NCI-H345 treated with DMSO at 0.1 percent for 48 hours (cell line): Measurements from ENCODE around the gene COQ9.
"Not testable (repeated sequence)": the region's sequence is repeated elsewhere in the genome, so short reads cannot be mapped to it uniquely, and the experiment has no call there.

Source experiments
- DNase-seq: peaks from one replicate; lab custom pipeline; 2025; ENCODE audit not compliant: unreplicated experiment; lab: John Stamatoyannopoulos, UW

Gene COQ9

DNA sequence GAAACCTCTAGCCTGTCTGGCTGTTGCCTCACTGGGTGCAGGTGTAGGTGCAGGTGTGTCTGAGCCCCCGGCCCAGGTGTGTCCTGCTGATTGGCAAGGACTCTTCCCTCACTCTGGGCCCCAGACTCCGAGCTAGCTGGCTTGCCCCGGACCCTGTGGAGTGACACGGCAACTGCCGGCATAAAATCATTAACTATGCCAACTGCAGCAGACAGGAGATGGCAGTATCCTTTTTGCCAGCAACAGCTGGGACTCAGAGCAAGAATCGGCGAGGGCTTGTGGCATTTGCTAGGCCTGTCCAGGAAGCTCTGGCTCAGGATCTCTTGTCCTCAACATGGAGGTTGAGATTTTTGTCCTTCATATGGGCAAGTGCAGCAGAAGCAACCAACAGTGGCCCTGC, 20.9 kb upstream of the COQ9 start:
- no peak for DNase-seq

DNA sequence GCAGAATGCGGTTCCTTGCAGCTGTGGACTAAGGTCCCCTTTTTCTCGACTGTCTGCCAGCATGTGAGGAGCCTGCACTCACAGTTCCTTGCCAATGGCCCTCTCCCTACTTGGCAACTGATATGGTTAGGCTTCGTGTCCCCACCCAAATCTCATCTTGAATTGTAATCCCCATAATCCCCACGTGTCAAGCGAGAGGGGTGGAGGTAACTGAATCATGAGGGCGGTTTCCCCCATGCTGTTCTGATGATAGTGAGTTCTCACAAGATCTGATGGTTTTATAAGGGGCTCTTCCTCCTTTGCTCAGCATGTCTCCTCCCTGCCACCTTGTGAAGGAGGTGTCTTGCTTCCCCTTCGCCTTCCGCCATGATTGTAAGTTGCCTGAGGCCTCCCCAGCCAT, 20.0 kb upstream of the COQ9 start:
- no peak for DNase-seq

DNA sequence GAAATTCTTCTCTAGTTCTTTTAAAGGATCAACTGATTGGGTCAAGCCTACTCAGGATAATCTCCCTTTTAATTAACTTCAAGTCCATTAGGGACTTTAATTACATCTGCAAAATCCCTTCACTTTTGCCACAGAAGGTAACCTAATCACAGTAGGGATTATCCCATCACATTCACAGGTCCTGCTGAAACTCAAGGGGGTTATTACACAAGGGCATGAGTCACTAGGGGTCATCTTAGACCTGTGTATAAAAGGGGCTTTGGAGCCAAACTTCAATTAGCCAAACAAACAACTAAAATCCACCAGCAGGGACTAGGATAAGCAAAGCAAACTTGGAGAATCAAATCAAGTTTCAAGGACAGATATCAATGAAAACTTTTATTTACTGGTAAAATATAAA, 19.5 kb upstream of the COQ9 start:
- no peak for DNase-seq

DNA sequence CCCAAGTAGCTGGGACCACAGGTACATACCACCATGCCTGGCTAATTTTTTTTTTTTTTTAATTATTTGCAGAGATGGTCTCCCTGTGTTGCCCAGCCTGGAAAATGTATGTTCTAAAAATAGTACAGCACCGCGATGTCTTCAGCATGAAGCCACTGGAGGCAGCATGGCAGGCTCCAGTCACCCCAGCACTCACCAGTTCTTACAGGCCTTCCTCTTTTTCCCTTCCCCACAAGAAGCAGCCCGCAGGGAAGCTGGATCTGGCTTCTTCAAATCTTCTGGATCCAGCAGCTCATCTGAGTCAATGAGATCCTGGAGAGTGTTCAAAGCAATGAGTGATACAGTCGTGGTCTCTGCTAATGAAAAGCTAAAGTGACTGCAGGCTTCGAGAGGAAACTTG, 16.3 kb upstream of the COQ9 start:
- DNase-seq = no peak

DNA sequence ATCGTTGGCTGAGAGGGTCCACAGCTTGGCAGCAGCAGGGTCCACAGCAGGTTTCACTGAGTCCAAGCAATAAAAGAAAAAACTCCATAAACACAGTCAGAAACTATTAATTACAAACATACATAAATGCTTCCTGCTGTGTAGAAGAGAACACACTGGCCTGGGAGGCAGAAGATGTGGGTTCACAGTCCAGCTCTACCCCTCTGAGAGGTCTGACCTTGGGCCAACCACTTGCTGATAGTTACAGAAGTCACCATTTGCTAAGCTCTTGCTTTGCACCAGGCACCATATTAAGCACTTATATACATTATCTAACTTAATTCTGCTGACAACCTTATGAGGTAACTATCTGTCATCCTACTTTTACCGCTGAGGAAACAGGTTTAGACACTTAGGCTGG, 14.8 kb upstream of the COQ9 start:
- no peak for DNase-seq

DNA sequence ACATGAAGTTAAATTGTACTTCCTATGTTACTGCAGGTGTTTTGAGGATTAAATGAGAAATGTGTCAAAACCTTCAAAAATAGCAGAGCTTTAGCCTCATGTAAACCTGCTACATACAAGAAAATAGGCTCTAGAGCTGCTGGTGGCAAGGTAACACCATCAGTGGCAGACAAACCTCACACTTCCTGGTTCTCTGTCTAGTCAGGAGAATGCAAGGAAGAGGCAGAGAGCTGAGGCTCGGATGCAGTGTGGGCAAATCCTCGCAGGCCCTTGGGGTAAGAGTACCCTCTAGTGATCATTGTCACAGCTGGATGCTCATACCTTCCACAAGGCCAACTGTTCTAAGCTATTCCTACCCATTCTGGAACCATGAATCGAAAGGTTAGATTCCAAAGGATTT, 14.3 kb upstream of the COQ9 start:
- DNase-seq = no peak

DNA sequence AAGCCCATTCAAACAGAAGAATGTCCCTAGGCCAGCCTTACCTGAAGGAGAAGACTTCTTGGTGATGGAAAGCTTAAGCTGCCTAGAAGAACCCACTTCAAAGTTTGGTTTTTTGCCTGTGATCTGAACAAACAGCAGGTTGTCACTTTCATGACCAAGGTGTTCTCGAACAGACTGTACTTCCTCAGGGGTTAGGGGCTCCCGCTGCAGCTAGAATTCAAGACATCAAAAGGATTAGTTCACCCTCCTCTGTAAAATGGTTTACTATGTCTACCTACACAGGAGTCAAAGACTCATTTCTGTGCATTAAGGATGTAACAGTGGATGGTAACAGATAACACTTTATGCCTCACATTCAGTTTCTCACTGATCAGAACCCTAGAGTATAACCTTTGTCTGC, 13.3 kb upstream of the COQ9 start:
- no peak for DNase-seq

DNA sequence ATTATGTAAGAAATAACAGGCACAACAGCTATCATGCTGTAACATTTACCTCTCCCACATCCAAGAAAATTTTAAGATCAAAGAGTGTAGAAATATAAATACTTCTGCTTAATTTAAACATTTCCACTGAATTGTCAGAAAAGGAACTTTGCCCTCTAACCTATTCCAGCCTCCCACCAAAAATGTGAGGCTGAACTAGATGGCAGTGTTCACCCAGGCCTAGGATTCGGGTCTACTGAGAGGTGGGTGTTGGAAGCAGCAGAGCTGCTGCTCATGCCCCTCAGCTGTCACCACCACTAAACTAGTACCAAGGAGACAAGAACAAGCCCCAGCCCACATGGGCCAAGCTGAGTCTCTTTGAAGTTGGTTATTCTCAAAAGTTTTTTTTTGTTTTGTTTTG, 11.4 kb upstream of the COQ9 start:
- no peak for DNase-seq

DNA sequence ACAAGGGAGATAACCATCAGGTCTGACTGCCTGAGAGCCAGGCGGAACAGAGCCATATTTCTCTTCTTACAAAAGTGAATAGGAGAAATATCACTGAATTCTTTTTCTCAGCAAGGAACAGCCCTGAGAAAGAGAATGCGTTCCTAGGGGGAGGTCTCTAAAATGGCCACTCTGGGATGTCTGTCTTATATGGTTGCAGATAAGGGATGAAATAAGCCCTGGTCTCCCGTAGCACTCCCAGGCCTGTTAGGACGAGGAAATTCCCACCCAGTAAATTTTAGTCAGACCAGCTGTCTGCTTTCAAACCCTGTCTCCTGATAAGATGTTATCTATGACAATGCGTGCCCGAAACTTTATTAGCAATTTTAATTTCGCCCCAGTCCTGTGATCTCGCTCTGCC, 7.3 kb upstream of the COQ9 start:
- DNase-seq = not testable (repeated sequence)

DNA sequence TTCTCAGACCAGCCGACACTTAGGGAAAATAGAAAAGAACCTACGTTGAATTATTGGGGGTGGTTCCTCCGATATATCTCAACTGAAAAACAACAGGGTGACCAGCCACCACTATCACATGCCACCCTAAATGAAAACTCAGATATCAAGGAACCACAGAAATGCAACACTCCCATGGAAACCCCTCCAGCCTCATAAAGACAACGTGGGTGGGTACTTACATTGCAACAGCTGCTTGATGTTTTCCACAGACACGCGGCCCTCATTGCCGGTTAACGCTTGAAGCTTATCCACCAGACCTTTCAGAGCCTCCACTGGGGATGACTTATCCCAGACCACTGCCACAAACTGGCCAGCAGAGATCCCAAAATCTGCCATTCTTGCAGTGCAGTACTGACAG, 6.7 kb upstream of the COQ9 start:
- not testable (repeated sequence) for DNase-seq

DNA sequence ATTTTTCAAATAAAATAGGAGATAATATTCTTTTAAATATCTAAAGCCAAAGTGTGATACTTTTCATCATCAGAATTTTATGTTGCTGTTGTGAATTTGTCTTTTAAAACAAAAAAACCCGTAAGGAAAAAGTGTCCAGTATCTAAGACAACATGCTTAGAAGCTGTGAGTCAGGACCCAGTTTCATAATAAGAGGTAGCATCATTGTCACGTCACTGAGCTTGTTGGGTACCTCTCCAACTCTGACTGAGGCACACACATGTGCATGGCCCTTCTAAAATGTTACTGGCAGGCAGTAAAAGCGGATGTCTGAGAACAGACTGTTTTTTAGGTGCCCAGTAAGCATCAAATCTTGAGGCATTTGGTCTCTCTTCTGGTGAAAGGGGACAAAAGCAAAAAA, 2.6 kb upstream of the COQ9 start:
- no peak for DNase-seq

DNA sequence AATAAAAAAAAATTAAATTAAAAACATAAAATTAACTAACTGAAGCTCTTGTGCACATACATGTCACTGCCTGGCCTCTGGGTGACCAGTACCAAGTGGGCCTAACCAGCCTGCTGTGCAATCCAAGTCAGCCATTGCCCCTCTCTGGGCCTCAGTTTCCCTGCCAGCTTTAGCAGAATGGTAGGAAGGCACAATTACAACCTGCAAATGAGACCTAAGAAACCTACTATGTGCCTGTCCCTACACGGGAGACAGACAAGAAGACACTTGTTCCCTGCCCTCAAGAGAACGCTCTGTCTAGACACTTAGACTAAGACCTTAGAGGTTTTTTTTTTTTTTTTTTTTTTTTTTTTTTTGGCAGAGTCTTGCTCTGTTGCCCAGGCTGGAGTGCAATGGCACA, 1.8 kb upstream of the COQ9 start:
- no peak for DNase-seq

DNA sequence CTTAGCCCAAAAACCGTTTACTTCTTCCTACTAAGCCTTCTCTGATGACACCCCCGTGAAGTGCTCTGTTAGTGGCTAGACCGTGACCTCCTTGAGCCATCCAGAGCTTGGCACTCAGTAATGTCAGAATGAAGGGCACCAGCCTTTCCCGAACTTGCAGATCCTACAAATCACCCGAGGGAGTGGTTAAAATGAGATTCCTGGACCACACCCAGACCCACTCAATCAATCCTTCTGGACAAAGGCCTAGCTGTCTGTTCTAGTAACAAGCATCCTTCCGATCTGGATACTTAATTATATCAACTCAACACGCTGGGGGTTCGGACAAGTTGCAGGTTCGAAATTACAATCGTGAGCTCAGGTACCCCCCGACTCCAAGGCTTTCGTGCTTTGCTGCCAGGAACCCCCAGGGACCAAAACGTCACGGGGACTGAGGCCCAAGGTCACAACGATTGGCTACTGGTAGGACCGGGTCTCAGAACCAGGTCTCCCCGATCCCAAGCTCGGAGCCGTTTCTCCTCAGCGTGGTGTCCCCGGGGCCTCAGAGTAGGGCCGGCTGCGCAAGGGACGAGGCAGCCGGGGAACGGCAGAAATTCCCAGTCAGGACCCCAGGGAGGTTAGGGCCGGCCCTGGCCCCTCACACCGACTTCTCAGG, 621 bp upstream of the COQ9 start:
- no peak for DNase-seq

DNA sequence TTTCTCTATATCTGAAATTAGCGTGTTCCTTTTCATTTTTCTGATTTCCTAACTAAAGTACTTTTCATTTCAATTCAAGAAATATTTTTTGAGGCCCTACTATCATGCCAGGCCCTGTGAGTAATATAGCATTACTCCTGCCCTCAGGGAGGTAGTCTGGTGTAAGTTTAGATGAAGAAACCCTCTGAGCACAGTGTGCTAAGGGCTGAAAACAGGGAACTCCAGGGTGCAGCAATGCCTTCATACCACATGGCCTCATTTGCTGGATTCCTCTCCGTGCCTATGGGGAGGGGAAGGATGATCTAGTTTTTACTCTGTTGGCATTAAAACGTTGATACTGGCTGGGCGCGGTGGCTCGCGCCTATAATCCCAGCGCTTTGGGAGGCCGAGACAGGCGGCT, 4.7 kb downstream of the COQ9 start:
- no peak for DNase-seq

DNA sequence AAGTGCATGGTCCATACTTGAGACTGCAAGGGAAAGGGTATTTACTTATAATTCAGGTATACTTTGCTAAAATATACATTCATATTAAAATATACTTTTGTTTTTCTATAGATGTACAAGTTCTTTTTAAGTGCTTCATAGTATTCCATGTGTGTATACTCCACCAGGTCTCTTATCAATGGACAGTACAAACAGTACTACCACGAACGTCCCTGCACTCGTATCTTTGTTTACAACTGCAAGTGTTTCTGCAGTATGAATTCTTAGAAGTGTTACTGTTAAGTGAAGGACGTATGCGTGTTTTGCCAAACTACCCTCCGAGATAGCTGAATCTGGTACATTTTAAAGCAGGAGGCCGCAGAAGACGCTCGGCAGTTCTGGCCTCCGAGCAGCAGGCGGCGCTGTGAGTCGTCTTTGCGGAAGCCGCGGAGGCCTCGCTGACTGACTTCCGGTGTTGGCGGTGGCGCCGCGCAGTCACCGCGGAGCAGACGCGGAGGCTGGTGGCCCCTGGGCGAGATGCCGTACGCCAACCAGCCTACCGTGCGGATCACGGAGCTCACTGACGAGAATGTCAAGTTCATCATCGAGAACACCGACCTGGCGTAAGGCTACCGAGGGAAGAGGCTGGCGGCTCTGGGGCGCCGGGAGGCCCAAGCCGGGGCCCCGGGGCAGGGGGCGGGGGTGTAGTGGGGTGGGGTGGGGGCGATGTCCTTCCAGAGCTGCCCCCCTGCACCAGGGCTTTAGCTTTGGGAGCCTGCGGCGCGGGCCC, 15.1 kb downstream of the COQ9 start, which contains the start of gene POLR2C:
Gene POLR2C (plus strand): TSS at position 471 of the 769 bp plus-strand sequence. CDS start 46 bp downstream, at position 517.
- peak; percentile 56 for DNase-seq

DNA sequence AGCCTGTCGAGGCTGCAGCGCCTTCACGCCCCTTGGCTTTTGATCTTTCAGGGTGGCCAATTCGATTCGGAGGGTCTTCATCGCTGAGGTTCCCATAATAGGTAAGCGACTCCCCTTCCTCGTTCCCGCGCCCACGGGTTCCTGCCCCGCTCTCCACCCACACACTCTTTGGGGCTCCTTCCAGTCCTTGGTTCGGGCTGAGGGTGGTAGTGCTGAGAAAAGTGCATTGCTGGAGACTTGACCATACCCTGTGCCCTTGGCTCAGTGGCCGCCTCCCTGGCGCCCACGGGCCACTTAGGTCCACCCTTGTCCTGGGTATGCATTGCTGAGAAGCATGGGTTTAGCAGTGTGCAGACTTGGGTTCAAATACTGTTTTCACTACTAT, 15.7 kb downstream of the COQ9 start:
- DNase-seq = no peak

DNA sequence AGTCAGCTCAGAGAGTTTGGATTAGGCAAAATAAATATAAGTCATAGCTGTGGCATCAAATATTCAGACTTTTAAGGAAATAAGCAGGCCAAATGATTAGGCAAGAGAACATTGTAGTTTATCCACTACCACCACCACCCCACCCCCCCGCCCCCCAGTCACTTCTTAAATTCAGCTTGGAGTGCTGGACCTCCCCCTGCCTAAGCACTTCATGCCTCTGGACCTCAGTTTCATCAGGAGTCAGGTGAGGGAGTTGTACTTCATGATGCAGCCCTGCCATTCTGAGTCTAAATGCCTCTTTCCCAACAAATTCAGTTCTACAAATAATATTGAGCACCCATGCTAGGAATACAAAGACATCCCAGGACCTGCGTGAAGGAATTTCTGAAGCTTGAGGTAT, 17.2 kb downstream of the COQ9 start:
- DNase-seq = no peak

DNA sequence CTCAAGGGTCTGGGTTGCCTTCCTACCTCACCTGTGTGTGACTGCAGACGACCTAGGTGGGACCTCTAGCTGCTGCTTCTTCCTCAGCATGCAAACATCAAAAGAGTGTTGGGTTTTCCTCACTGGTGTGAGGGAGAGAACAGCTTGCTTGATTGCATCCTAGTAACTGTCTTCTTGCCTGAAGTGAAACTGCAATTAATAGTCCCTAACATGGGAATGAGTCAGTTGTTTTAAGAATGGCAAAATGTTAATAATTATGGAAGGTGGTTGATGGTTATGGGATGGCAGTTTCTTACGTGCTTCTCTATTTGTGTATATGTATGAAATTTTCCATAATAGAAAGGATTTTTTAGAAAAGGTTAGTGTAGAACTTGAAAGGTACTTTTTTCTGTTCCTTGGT, 21.1 kb downstream of the COQ9 start:
- no peak for DNase-seq

DNA sequence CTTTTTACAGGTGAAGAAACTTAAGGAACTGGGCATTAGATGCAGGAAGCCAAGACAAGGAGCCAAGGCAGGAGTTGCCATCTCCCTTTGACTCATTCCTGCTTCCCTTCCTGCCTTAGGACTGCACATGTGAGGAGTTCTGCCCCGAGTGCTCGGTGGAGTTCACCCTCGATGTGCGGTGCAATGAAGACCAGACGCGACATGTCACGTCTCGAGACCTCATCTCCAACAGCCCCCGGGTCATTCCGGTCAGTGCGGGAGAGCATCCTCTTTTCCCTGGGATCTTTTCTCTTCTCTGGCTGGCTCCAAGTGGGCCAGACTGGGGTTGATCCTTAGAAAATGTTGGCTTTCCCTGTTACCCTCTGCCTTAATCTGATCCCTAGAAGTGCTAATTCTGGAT, 21.8 kb downstream of the COQ9 start:
- no peak for DNase-seq

DNA sequence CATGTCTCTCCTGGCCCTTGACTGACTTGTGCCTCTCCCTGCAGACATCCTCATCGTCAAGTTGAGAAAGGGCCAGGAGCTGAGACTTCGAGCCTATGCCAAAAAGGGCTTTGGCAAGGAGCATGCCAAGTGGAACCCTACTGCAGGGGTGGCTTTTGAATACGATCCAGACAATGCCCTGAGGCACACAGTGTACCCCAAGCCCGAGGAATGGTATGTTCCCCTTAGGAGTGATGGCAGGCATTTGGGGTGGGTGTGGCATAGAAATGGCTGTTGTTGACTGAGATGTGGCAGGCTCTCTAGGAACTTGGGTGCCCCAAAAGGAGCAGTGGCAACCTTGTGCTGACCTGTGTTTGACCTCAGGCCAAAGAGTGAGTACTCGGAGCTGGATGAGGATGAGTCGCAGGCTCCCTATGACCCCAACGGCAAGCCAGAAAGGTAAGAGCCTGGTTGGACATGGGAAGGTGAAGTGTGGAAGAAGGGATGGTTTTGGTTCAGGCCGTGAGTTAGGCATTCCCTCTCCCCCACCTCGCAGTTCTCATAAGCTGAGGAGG, 22.7 kb downstream of the COQ9 start:
- DNase-seq = no peak

DNA sequence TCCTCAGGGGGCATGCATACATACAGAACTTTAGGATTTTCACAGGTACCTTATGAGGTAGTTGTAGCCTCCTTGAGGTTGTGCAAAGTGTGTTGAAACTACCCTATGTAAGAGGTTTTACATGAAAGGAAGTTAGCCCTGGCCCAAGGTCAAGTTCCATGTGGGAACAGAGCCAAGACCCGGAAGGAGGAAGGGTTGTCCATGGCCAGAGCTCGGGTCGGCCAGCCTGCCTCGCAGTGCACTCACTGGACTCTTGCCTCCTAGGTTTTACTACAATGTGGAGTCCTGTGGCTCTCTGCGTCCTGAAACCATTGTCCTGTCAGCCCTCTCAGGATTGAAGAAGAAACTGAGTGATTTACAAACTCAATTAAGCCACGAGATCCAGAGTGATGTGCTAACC, 23.4 kb downstream of the COQ9 start:
- no peak for DNase-seq

DNA sequence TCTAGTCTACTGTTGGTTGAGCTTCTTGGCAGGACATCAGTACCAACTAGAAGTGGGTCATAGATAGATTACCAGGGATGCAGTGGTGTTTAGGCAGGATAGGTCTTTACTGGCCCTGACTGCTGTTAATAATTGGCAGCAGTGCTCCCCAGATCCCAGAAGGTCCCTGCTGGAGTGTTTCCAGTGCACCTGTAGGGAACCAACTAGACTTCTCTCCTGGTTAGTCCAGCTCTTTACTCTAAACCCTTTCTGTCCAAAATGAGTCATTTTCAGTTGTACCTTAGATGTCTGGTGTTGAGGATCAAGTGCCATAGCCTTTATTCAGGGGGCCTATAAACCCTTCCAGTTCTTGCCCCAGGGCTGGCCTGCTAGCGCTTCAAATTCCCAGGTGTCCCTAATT, 23.9 kb downstream of the COQ9 start:
- DNase-seq = no peak
